Nucleus accumbens (tissue), 56 donors: Measurements from ENCODE around the gene MPHOSPH8.
"Not testable (repeated sequence)": the region's sequence is repeated elsewhere in the genome, so short reads cannot be mapped to it uniquely, and the experiment has no call there.

Experiments used
- DNase-seq, 56 donors: peaks; one replicate each; lab custom pipeline; 2025; lab: John Stamatoyannopoulos, UW

Gene MPHOSPH8

GRCh38 chr13:19632915-19633478 is 462 bp upstream of the MPHOSPH8 start:
- DNase-seq: no peak

GRCh38 chr13:19634256-19634740 is 839 bp downstream of the MPHOSPH8 start:
- peak in 3 of 56 donors; percentile 24 to 40 (median 36) for DNase-seq

GRCh38 chr13:19635926-19636325 is 2.5 kb downstream of the MPHOSPH8 start:
- not testable (repeated sequence) for DNase-seq

- no peak for DNase-seq
These were observed 10.2 kb downstream of the MPHOSPH8 start for GRCh38 chr13:19643652-19644051.

GRCh38 chr13:19645000-19645399 is 11.5 kb downstream of the MPHOSPH8 start:
- no peak for DNase-seq

GRCh38 chr13:19646063-19646462 is 12.6 kb downstream of the MPHOSPH8 start:
- no peak for DNase-seq

- DNase-seq: no peak
These were observed 17.3 kb downstream of the MPHOSPH8 start for GRCh38 chr13:19650742-19651141.

GRCh38 chr13:19657872-19658591 is 24.6 kb downstream of the MPHOSPH8 start:
- no peak for DNase-seq

GRCh38 chr13:19658831-19659230 is 25.4 kb downstream of the MPHOSPH8 start:
- no peak for DNase-seq

- DNase-seq: no peak
These were observed 27.7 kb downstream of the MPHOSPH8 start for GRCh38 chr13:19661126-19661525.

- no peak for DNase-seq
These were observed 28.1 kb downstream of the MPHOSPH8 start for GRCh38 chr13:19661561-19661960.

- DNase-seq: no peak
These were observed 30.0 kb downstream of the MPHOSPH8 start for GRCh38 chr13:19663416-19663979.

- DNase-seq: no peak
These were observed 31.2 kb downstream of the MPHOSPH8 start for GRCh38 chr13:19664481-19665230.

GRCh38 chr13:19665427-19665859 is 32.0 kb downstream of the MPHOSPH8 start:
- peak in 7 of 56 donors; percentile 3 to 32 (median 7) for DNase-seq

- no peak for DNase-seq
These were observed 35.3 kb downstream of the MPHOSPH8 start for GRCh38 chr13:19668778-19669177.

- no peak for DNase-seq
These were observed 36.7 kb downstream of the MPHOSPH8 start for GRCh38 chr13:19670147-19670546.

- DNase-seq: no peak
These were observed 39.5 kb downstream of the MPHOSPH8 start for GRCh38 chr13:19672990-19673389.

GRCh38 chr13:19673473-19674430 is 40.3 kb downstream of the MPHOSPH8 start:
- DNase-seq: no peak

GRCh38 chr13:19674898-19675297 is 41.4 kb downstream of the MPHOSPH8 start:
- no peak for DNase-seq

- no peak for DNase-seq
These were observed 42.7 kb downstream of the MPHOSPH8 start for GRCh38 chr13:19676168-19676567.
